Pulmonary artery endothelial cell (primary cell): Measurements from ENCODE around the gene KIAA1217. TPM values are rescaled to one million over a fixed set of nuclear protein-coding genes. Genes with fewer than 3 reads are reported as not detected.

Experiments
- DNase-seq: peaks from one replicate; pipeline ENCODE4 v3.0.0-alpha.2; 2011; ENCODE audit warnings: low read depth, low spot score
- total RNA-seq: library from RNA; depleted of rRNA; stranded (reverse); fragments of >200 nt; gene quantifications from 2 replicates; pipeline ENCODE4 v1.2.3, GENCODE V29; 2014

KIAA1217 gene
- total RNA-seq, 1 donor from 2014 or later: 1.5 TPM

DNA sequence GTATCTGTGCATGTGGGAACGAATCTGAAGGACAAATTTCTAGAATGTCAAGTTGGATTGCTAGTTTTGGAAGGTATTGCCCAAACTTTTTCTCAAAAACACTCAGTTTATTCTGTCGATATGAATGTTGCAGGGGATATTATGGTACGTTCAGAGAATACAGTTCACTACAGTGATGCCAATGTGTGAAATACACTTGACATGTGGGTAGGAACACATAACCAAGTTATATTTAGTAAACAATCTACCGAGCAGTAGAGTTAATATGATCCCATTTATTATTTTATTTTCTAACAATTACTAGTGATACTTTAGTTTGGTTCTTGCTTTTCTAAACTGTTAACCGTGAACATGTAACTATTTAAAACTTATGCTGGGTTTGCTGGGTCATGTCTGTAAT is 37.4 kb downstream of the KIAA1217 start:
- DNase-seq: no peak

DNA sequence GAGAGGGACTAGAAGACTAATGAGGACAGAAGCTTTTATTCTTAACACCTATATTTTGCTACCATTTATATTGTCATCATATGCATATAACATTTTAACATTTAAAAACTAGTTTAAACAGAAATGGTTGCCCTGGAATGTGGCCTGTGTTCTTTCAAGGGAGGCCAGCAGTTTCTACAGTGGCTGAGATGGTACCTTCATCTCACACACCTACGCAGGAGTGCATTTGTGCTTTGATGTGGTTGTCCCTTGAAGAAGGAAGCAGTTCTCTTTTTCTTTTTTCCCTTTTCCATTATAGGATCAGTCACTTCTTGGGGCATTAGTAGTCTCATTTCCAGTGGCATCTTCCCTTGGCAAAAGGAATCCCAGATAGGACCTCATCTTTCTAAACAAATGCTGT is 38.9 kb downstream of the KIAA1217 start:
- no peak for DNase-seq

DNA sequence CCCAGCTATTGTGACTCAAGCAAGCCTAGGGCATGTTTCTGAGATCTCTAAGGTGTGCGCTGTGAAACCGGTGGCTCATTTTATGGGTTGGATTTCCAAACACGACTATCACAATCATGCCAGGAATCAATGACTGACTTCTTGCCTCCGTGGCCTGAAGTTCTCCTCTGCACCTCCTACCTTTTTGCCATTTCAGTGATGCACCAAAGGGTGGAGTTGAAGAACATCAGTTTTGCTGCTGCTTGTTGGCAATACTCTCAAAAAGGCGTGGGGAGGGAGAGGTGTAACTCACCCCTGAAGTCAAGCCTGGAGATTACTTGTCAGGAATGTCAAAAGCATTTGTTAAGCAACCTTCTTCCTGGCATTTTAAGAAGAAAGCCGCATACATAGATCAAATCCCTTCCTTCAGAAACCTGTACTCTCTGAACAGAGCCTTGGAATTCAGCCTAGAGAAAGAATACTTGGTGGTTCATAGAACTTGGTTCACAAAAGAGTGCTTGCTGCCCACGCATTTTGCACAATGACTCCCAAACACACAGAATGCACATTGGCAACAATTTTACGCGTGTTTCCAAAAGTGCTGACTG is 41.0 kb downstream of the KIAA1217 start:
- DNase-seq: no peak

DNA sequence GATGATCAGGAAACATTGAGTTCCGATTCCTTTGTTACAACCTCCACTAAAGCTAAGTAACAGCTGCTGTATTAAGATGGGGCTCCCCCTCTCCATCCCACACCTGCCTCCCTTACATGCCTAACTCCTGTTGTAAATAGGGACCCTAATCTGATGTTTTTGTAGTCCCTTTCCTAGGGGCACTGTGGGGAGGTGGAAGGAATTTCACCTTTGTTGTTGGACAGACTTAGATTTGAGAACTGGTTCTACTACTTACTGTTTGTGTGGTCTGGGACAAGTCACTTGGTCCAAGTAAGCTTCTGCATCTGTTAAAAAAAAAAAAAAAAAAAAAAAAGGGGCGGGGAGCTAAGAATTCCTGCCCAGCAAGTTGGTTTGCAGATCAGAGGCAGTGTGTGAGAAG is 42.6 kb downstream of the KIAA1217 start:
- no peak for DNase-seq

DNA sequence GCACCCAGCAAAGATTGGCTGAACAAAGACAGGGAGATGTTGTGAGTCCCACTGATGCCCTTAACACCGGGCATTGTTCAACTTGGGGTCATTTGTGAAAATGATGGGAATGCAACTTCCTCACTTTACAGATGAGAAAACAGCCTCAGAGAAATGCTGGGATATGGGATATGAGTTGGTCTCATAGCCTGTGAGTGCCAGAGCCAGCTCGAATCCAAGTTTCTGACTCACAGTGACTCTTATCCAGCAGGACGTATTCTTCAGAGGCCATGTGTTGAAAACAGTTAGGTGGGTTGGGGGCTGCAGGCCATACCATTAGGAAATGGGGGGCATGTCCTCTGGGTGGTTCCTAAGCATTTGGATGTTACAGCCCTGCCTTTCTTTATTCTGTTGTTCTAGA is 45.2 kb downstream of the KIAA1217 start:
- DNase-seq: no peak

DNA sequence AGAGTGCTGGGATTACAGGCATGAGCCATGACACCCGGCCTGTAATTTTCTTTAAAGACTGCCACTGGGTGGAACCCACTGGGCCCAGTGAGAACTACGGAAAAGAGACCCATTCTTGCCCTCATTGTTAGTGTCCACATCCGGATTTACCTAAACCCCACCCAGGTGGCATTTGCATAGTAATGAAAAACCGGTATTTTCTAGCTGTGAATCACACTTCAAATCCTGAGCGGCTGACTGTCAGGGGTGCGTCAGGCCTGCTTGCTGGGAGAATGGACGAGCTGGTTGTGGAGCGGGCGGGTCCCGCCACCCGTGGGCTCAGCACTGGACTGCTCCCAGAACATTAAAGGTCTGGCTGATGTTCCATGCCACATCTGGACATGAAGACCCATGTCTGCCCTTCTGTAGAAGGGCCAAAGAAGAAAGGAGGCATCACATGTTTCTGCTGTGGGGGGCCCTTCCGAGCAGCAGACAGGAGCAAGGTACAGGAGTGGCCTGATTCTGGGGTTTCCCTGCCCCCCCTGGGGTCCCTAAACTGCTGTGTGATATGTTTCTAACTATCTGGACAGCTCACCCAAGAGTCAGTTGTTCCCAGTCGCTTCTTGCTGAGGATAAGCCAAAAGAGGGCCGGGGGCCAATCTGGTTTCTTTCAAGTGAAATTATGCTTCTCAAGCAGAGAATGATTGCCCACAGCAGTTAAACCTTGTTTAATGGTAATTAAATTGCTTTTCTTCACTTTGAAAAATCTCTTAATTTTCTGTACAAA is 46.4 kb downstream of the KIAA1217 start:
- DNase-seq: no peak

DNA sequence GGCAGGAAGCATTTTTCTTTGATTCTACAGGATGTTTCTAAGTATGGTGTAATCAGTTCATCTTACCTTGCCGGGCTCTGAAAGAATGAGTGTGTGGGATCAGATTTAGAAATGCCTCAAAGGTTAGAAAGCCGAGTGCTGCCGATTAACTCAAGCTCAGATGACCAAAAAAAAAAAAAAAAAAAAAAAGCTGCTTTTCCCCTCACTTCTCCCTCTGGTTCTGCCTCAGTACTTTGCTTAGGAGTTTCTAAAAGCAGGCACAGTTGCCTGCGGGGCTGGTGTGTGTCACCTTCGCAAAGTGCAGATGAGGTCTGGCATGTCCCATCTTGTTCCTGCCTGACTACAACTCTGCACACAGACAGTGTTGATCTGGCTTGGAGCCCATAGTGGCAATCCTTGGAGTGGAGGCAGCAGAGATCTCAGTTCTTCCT is 47.0 kb downstream of the KIAA1217 start:
- DNase-seq: no peak

DNA sequence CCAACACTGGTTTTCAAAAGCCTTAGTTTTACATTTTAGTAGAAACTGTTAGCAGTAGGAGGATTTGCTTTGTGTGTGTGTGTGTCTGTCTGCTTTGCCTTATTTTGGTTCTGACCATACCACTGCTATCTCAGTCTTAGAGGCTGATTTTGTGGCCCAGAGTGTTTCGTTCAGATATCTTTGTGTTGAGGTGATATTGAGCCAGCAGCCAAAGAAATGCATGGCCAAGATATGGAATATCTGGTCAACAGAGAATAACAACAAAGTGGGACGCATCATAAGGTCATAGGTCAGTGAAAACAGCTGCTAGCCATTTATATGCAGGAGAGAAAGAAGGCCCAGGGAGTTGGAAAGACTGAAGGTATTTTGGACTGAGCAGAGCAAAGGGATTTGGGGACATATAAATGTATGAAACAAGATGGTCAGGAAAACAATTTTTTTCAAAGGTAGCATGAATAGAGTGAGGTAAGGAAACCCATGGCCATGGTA is 47.7 kb downstream of the KIAA1217 start:
- DNase-seq: no peak

DNA sequence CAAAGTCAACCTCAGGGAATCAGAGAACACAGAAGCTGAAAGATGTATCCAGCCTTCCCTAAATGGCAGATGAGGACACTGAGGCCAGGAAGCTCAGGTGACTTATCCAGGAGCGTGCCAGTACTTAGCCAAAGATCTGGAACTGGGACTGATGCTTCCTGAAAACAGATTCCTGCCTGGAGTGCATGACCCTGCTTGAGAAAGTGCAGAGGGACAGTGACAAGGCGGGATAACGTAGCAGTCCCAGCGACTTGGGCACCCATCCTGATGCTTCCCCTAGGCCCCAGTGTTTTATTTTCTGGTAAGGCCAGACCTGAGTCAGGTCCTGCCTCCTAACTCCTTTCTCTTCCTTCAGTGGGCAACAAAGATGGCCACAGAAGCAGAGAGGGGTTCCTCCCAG is 48.6 kb downstream of the KIAA1217 start:
- DNase-seq: no peak

DNA sequence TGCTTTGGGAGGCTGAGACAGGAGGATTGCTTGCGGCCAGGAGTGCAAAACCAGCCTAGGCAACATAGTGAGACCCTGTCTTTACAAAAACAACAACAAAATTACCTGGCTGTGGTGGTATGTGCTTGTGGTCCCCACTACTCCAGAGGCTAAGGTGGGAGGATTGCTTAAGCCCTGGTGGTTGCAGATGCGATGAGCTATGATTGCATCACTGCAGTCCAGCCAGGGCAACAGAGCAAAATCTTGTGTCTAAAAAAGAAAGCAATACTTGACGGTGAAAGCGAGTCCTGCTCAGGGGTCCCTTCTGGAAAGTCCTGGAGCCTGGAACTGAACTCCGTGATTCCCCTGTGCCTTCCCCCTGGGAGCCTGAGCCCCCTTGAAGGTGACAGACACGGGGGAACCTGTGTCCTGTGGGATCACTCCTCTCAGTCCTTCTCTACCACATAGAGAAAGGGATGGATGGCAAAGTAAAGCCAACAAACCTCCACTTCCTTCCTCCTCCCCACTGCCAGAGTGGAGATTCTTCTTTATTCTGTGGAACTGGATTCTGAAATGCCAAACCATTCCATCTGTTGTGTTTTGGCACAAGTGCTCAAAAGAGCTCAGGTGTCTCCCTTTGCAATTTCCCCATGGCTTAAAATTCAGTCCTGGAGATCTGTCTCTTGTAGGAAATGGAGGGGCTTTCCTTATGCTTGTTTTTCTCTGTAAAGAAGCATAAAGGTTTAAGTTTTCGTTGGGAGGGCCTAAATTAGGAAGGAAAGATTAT is 50.6 kb downstream of the KIAA1217 start:
- no peak for DNase-seq

DNA sequence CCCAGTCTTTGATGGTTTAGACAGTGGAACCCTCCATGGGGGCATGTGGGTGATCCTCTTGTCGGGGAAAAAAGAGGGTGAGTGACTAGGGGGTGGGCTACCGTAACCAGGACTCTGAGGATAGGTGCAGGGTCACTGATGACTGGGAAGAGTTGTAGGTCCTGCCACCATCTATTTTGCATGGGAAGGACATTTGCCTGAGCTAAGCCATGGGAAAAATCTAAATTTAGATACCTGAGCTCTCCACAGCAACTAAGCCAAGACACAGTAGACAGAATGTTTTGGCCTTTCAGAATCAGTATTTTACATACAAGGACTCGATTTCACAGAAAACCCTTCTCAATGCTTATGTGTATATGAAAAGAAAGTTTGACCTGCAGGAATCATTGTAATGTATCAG is 52.7 kb downstream of the KIAA1217 start:
- DNase-seq: no peak

DNA sequence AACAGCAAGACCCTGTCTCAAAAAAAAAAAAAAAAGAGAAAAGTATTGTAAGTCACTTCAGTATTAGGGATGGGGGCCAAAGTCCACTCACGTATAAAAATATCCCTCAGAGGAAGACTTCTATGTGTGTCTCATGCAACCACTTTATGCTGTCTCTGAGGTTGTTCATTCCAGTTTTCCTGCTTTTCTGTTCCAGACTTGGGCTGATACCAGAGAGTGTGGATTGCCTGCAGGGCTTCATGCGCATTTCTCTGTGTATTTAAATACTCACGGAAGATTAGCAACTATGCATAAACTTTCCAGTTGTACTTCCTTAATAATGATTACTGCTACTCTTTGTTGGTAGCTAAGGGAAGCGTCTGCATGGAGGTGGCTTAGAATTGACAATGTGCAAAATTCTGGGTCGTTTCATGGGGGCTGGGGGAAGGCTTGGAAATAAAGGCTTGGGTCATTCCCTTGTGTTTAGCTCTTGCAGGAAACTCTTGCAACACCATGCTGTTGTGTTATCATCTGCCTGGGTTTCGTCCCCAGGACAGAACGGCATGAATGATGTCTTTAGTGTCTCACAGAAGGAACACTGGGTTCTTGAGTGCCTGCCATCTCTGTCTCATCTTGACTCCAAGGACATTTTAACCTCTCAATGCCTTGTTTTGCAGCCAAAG is 54.1 kb downstream of the KIAA1217 start:
- DNase-seq: no peak

DNA sequence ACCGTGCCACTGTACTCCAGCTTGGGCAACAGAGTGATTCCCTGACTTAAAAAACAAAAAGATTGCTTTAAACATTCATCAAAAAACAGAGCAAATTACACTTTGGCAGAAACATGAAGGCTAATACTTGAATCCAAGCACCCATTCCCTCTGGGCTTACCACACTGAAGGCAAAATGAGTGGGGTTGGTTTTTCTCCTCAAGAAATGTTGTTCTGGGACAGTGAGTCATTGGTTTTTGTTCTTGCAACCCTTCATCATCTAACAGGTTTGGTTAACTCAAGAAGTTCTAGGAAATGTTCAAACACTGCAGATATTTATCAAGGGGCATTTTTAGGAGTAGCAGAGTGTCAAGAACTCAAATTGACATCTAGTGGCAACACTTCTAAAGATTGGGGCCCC is 60.5 kb downstream of the KIAA1217 start:
- DNase-seq: no peak

DNA sequence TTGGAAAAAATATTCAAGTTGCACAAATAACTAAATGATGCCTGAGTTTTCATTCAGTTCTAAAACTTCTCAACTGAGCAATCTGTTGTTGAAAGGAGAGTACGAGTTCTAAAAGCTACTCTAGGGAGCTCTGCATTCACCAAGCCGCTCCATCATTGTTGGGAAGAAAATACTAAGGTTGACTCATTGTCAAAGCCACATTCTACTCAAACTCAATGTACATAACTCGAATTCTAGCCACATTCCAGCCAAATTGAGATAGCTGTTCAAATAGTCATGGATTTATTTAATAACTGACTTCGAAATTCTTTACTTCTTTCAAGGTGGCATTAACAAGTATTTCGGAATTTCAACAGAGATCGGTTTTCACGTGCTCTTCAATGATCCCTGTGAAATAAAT is 63.4 kb downstream of the KIAA1217 start:
- no peak for DNase-seq

DNA sequence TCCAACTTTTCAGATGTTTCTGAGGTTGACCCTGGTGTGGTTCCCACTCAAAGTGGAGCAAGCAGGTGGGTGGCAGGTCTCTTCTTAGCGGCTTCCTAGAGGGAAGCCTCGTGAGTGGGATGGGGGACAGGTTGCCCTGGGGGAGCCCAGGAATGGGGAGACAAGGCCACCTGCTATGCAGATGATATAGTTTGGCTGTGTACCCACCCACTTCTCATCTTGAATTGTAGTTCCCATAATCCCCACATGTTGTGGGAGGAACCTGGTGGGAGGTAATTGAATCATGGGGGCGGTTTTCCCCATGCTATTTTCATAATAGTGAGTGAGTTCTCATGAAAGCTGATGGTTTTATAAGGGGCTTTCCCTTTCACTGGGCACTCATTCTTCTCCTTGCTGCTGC is 68.3 kb downstream of the KIAA1217 start:
- DNase-seq: no peak

DNA sequence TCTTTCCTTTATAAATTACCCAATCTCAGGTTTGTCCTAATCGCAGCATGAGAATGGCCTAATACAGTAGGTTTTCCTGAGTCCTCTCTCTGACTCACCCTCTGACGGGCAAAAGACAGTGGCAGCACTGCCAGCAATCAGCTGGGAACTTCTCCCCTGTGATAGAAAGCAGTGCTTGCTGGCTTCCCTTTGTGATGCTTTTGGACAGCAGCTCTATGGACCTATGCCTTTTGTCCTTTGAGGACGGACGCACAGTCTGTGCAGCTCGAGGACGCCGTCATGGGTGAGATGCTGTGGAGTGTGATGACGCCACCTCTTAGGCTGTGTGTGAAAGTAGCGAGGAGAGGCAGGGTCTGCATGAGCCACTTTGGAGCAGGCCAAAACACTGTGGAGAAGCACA is 68.8 kb downstream of the KIAA1217 start:
- DNase-seq: no peak

DNA sequence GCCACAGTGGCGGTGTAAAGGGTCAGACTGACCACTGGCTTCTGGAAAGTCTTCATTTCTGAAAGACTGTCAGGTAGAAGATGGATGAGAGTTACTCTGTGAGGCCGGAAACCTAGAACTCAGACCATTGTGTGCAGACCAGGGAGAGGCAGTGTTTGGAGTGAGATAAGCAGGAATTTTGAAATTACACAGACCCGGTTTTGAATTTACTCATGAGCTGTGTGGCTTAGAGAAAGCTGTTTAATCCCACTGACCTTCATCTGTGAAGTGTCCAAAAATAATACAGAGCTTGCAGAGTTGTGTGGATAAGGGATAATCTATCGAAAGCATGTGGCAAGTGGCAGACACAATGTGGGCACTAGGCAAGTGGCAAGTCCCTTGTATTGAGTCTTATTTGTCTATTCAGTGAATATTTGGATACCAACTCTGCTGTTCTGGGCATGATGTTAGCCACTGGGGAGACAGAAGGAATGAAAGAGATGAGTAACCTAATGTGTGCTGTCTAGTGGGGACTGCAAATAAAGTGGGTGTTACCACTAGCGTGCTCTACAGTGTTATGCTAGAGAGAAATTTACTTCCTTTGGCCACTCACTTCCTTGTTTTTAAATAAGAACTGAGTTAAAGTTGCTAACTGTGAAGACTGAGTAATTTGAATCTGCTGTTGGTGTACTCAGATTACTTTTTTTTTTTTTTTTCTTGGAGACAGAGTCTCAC is 69.4 kb downstream of the KIAA1217 start:
- DNase-seq: no peak

DNA sequence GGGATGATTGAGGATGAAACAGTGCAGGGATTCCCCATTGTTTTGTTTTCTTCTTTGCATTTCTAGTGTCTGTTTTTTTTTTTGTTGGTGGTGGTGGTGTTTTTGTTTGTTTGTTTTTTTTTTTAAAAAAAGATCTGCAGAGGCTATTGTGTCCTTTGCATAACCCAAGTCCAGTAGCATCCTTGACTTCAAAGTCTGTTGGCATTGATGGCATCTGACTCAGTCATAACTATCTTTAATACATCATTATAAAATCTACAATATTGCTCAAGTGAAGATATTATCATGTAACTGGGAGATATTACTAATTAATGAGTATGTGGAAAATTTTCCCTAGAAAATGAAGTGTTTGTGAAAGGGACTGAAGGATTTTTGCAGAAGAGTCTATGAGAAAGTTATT is 70.2 kb downstream of the KIAA1217 start:
- DNase-seq: no peak

DNA sequence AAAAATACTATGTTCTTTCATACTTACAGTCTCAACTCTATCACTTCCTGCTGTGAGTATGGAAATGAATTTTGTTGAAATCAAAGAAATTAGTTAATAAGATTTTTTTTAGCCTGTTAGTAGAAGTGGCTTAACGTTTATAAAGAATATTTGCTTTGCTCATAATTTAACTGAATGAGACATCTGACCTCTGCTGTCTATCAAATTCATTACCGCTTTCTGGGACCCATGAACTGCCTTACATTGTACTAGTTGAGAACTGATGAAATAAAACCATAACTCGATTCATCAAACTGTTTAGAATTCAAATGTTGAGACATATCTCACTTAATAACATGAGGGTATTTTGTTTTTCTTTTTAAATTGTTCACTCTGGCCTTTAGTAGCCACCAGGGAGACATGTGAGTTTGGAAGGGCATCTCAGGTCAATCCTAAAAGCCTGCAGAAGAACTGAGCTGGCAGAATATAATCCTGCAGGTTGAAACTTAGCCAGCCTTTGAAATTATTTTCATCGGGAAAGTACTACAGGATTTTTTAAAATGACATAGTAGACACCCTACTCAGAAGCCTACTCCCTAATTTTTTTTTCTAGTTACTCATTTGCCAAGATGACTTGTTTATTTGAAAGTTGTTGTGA is 78.7 kb downstream of the KIAA1217 start:
- DNase-seq: no peak

DNA sequence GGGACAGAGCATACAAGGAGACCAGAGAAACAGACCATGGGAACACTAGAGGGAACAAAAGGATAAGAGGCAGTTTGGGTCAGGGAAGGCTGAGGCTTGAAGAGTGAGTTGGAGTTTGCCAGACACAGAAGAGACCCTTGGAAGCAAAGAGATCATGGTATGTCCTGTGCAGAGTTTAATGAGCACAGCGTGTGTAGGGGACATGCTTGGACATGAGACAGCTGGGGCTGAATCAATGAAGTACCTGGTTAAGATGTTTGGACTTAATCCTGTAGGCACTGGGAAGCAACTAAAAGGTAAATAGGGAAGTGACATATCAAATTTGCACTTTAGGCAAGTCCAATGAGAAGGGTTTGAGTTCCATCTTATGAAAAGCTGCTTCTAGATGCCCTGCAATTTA is 79.6 kb downstream of the KIAA1217 start:
- DNase-seq: no peak

DNA sequence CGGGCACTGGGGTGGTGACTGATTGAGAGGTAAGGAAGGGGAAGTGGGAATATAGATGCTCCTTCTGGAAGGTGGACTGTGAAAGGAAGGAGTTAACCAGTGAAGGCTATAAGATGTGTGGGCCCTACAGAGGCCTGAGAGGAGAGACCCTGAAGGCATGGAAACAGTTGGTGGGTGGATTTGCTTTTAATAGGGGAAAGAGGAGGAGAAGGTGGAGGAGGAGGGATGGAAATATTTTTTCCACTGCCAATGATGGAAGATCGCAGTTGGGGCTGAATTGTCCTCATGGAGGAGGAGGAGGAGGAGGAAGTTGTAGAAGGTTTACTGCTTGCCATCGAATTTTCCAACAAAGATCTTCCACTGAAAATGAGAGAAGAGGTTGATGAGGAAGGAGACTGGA is 80.3 kb downstream of the KIAA1217 start:
- DNase-seq: no peak
